Pancreas (tissue), 10 donors: ENCODE measurements around the gene ARL15. TPM values are rescaled to one million over a fixed set of nuclear protein-coding genes. Genes with fewer than 3 reads are reported as not detected.
A peak's percentile ranks its signal among the peaks of the same experiment; 100 is the strongest.

Source experiments
- ATAC-seq, 4 donors: fragments of 200-7000 bp; cut with Tn5 transposase; one replicate each; pipeline versions ENCODE4 v1.8.0 to v1.9.1; 2020; ENCODE audit warnings: mild to moderate bottlenecking in 4 of 4, moderate library complexity in 4 of 4
- DNase-seq, 6 donors: peaks; one replicate each; pipeline ENCODE4 v3.0.0-alpha.2; 2020
- FAIRE-seq: peaks from 2 replicates; lab custom pipeline; 2012; peaks lifted over from hg19 to GRCh38; lab: Jason Lieb, UNC
- H3K27ac ChIP-seq, 4 donors: fragments of 200-600 bp; sonication (generic); 1 replicate in 3 of 4; 2 replicates in 1 of 4; pipeline versions ENCODE4 v1.5.0 to v1.8.0; 2020
- H3K27me3 ChIP-seq, 4 donors: fragments of 200-600 bp; one replicate each; pipeline ENCODE4 v1.8.0; 2021
- H3K36me3 ChIP-seq, 3 donors: fragments of 200-600 bp; sonication (generic) in 1 of 3; one replicate each; pipeline versions ENCODE4 v1.5.0 to v1.8.0; 2020 to 2021
- H3K4me1 ChIP-seq, 3 donors: fragments of 200-600 bp; one replicate each; pipeline ENCODE4 v1.8.0; 2021
- H3K4me3 ChIP-seq, 4 donors: fragments of 200-600 bp; sonication (generic) in 2 of 4; one replicate each; pipeline versions ENCODE4 v1.5.0 to v1.8.0; 2020 to 2021
- H3K9me3 ChIP-seq, 4 donors: fragments of 200-600 bp; one replicate each; pipeline ENCODE4 v1.8.0; 2021
- WGBS, 2 donors: extraction: QIAGEN DNeasy Blood & Tissue Kit; methylation state at CpG; one replicate each; pipeline ENCODE4 v1.1.7; 2013; 5-methylcytosine and 5-hydroxymethylcytosine counted together
- intact Hi-C, 3 donors: fragments of 100-400 bp; cut with DNase I; formaldehyde crosslinking; loops; one replicate each; pipeline versions ENCODE4 v1.11.1 to v1.14.2; 2022
- polyA plus RNA-seq, 2 donors: library from polyadenylated mRNA; stranded (reverse); fragments of 200-250 nt; gene quantifications; one replicate each; pipeline ENCODE4 v1.2.3, GENCODE V29; 2013
- total RNA-seq, 6 donors: library from RNA; stranded (reverse); fragmentation: NEBNext Ultra II Directional in 4 of 6; extraction: Animal tissue kit (Norgen Biotek cat#: 25700) in 4 of 6; gene quantifications; one replicate each; pipeline versions ENCODE4 v1.2.1 to v1.2.4, GENCODE V29; 2021 to 2023
- TF ChIP-seq, protein P1 (sequence below), 4 donors: fragments of 200-600 bp; sonication (generic) in 3 of 4; IDR thresholded peaks; one replicate each; pipeline versions ENCODE4 v1.5.0 to v1.8.0; 2021; ENCODE audit warnings: antibody characterized with exemption in 4 of 4
- donor health status: healthy with polysubstance abuse.
- donor health status: DM: no; HTN: no; CAD: no; lungs with moderate emphysema.
- donor health status: DM: no; HTN: no; CAD: no.
- donor health status: control.
- donor health status: control.
- donor health status: Bipolar disorder and iron deficiency.
- donor health status: DM: yes; HTN: yes; CAD: no.
- donor health status: DM: no; HTN: no; CAD: no.
- donor health status: DM: no; HTN: no; CAD: no.
- donor health status: DM: yes; HTN: yes; CAD: no.

Gene ARL15
- total and polyA plus RNA-seq, 8 donors: 3.9 to 14.0 (median 6.7) TPM

DNA sequence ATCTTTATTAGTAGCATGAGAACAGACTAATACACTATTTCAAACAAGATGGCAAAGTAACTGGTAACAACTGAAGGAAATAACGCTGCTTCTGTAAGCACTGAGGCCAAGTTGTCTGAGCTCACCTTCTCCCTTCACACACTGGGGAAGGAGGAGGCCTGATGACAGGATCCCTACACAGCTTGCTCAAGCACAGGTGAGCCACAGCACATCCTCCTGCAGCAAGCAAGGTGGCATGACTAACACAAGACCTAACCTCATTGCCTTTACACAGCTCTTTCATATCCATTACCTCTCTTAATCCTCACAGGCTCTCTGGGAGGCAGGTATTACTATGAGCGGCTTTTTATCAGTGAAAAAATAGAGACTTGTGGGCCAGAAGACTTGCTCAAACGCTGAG, 83.3 kb downstream of the ARL15 start:
- TF ChIP-seq, protein P1, sequence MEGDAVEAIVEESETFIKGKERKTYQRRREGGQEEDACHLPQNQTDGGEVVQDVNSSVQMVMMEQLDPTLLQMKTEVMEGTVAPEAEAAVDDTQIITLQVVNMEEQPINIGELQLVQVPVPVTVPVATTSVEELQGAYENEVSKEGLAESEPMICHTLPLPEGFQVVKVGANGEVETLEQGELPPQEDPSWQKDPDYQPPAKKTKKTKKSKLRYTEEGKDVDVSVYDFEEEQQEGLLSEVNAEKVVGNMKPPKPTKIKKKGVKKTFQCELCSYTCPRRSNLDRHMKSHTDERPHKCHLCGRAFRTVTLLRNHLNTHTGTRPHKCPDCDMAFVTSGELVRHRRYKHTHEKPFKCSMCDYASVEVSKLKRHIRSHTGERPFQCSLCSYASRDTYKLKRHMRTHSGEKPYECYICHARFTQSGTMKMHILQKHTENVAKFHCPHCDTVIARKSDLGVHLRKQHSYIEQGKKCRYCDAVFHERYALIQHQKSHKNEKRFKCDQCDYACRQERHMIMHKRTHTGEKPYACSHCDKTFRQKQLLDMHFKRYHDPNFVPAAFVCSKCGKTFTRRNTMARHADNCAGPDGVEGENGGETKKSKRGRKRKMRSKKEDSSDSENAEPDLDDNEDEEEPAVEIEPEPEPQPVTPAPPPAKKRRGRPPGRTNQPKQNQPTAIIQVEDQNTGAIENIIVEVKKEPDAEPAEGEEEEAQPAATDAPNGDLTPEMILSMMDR (IDR thresholded peaks at IDR 0.05): no peak
- 76 to 80% methylated on average over 3 of the region's 3 CpGs for WGBS, 2 donors
- no peak for ATAC-seq
- DNase-seq: no peak
- intact Hi-C loops: loop anchor here in 2 of 3 donors (5.0 to 10.0 kb wide), 2 partner anchors 745 to 1062 kb away; partner anchors contain the start of gene FST (in 1 of the 2)
- no peak for FAIRE-seq
- H3K27ac ChIP-seq: no peak overlapping the region
- H3K4me1 ChIP-seq: no peaks in the 10 kb centered on the region
- H3K27me3 ChIP-seq: no peaks in the 10 kb centered on the region
- H3K36me3 ChIP-seq: no peaks in the 10 kb centered on the region
- H3K4me3 ChIP-seq: no peak overlapping the region
- no peaks in the 10 kb centered on the region for H3K9me3 ChIP-seq

DNA sequence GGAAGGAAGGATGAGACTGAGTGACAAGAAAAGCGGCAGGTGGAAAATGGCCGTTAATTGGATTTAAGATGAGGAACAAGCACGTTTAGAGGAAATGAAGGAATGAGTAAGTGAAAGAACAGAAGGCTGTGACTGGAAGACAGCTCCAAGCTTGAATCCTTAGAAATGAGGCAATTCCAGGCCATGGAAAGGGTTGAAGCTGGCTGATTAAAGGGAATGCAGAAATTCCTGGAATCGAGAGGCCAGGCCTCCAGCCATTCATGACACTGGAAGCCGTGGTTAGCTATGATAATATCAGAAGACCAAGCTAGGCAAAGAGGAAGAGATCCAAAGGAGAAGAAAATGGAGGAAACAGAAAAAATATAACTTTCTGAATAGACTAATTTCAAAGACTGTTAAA, 84.2 kb downstream of the ARL15 start:
- WGBS, 2 donors: 83 to 90% methylated on average over 5 of the region's 5 CpGs
- DNase-seq: no peak
- H3K36me3 ChIP-seq: no peaks in the 10 kb centered on the region
- no peak for FAIRE-seq
- intact Hi-C loops: loop anchor here in 2 of 3 donors (5.0 to 10.0 kb wide), 2 partner anchors 744 to 1061 kb away; partner anchors contain the start of gene FST (in 1 of the 2)
- no peak for ATAC-seq
- H3K4me3 ChIP-seq: no peak overlapping the region
- H3K27ac ChIP-seq: no peak overlapping the region
- no peaks in the 10 kb centered on the region for H3K9me3 ChIP-seq
- H3K27me3 ChIP-seq: no peaks in the 10 kb centered on the region
- TF ChIP-seq, protein P1 (IDR thresholded peaks at IDR 0.05): no peak
- no peaks in the 10 kb centered on the region for H3K4me1 ChIP-seq

DNA sequence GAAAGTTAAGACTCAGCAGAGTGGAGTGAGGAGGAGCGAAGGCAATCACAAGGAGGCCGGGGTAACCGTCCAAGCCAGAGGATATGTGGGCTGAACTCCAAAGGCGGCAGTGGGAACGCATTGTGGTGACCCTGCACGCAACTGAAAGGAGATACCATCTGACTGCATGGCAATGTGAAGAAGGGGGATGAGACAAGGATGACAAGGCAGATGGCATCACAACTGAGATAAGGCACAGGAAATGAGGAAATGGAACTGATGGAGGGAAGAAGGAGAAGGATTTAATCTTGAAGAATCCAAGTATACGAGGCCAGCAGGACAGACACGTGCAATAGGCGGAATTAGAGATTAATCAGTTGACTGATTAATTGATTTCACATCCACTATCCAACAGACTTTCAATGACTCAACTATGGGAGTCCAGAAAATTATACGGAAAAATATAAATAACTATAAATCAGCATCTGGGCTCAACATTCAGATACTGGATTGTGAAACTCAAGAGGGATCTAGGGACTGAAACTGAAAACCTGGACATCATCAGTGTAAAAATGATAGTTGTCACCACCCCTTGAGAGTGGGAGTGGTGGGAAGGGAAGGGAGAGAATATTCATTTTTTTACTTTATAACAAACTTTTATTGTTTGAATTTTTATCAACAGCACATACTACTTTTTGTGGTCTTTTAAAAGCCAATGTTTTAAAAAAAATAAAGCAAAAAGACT, 86.1 kb downstream of the ARL15 start:
- FAIRE-seq: no peak
- H3K36me3 ChIP-seq: no peaks in the 10 kb centered on the region
- ATAC-seq: no peak
- TF ChIP-seq, protein P1 (IDR thresholded peaks at IDR 0.05): no peak
- no peak overlapping the region for H3K4me3 ChIP-seq
- no peak for DNase-seq
- no peak overlapping the region for H3K27ac ChIP-seq
- no peaks in the 10 kb centered on the region for H3K27me3 ChIP-seq
- no peaks in the 10 kb centered on the region for H3K4me1 ChIP-seq
- intact Hi-C loops: loop anchor here in 1 of 3 donors (10.0 kb wide), 1 partner anchor 1059 kb away; no protein-coding TSS in a partner anchor
- no peaks in the 10 kb centered on the region for H3K9me3 ChIP-seq
- WGBS, 2 donors: 89 to 91% methylated on average over 10 of the region's 10 CpGs

DNA sequence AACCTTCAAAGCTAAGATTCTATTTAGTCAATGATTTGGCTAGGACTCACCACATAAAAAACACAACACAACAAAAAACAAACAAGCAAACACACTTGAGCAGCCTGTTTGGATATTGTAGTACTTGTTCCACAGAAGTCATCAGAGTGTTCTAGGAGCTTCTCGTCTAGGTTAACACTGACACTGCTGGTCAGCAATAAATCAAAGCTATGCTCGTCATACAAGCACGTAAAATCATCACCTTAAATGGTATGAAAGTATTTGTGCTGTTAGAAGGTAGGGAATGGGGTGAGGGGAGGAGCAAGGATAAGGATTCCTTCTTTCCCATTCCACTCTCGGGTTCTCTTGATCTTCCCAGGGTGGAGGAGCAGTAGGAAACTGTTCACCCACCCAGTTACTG, 88.0 kb downstream of the ARL15 start:
- FAIRE-seq (no peak), ATAC-seq (no peak), DNase-seq (no peak)
- intact Hi-C loops: loop anchor here in 1 of 3 donors (10.0 kb wide), 1 partner anchor 1058 kb away; no protein-coding TSS in a partner anchor
- H3K36me3 ChIP-seq: no peaks in the 10 kb centered on the region
- 91 to 92% methylated on average over 4 of the region's 4 CpGs for WGBS, 2 donors
- TF ChIP-seq, protein P1 (IDR thresholded peaks at IDR 0.05): no peak
- H3K27ac ChIP-seq: no peak overlapping the region
- no peaks in the 10 kb centered on the region for H3K27me3 ChIP-seq
- H3K4me1 ChIP-seq: no peaks in the 10 kb centered on the region
- H3K9me3 ChIP-seq: no peaks in the 10 kb centered on the region
- H3K4me3 ChIP-seq: no peak overlapping the region

DNA sequence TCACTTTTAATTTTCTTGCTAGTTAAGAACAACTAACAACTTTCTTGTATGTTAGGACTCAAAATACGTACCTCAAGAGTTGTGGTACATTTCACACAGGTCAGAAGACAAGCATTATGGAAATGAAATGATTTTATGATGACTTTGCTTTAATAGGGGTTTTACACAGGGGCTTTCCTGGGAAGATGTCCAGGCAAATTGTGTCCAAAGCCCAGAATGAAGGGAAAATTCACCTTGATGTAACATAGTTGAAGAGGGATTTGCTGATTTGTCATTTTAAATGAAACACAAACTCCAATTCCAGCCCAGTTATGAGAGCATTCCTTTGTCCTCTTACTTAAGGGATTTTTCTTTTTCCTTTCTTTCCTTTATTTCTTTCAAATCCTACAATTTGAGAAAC, 89.2 kb downstream of the ARL15 start:
- no peaks in the 10 kb centered on the region for H3K27me3 ChIP-seq
- H3K9me3 ChIP-seq: no peaks in the 10 kb centered on the region
- DNase-seq (no peak), ATAC-seq (peak in 1 of 4 donors; percentile 14), FAIRE-seq (no peak)
- no peaks in the 10 kb centered on the region for H3K36me3 ChIP-seq
- TF ChIP-seq, protein P1 (IDR thresholded peaks at IDR 0.05): no peak
- H3K27ac ChIP-seq: no peak overlapping the region
- no peaks in the 10 kb centered on the region for H3K4me1 ChIP-seq
- intact Hi-C loops: loop anchor here in 1 of 3 donors (10.0 kb wide), 1 partner anchor 1056 kb away; no protein-coding TSS in a partner anchor
- WGBS, 2 donors: 67 to 81% methylated on average over 1 of the region's 1 CpG
- peak overlapping the region in 2 of 4 donors; percentile 36 to 38 for H3K4me3 ChIP-seq
